WTC11 (cell line): ENCODE data around the gene AMIGO3. TPM values are rescaled to one million over a fixed set of nuclear protein-coding genes. Genes with fewer than 3 reads are reported as not detected.

Experiments
- ATAC-seq: fragments of 200-7000 bp; cut with Tn5 transposase; 2 replicates; pipeline ENCODE4 v1.10.0; 2021; ENCODE audit warnings: mild to moderate bottlenecking, moderate library complexity
- CTCF ChIA-PET: fragments of 300-600 bp; sonication (Branson Sonifier 250); formaldehyde crosslinking; loops from one replicate; lab custom pipeline; 2021; ENCODE audit warnings: antibody characterized with exemption; lab: Charles Lee
- POLR2A ChIA-PET: fragments of 350-600 bp; sonication (Branson Sonifier 250); formaldehyde crosslinking; loops from one replicate; lab custom pipeline; 2021; ENCODE audit warnings: antibody characterized with exemption; lab: Charles Lee
- DNase-seq: peaks from one replicate; pipeline ENCODE4 v3.0.0; 2021; ENCODE audit warnings: low spot score
- H3K27ac Mint-ChIP-seq: 2 replicates; pipeline ENCODE4 v1.8.0; 2021; ENCODE audit warnings: mixed read lengths
- H3K27me3 Mint-ChIP-seq: 2 replicates; pipeline ENCODE4 v1.8.0; 2021; ENCODE audit warnings: low read depth, mild to moderate bottlenecking, moderate library complexity, mixed read lengths
- H3K36me3 Mint-ChIP-seq: 2 replicates; pipeline ENCODE4 v1.8.0; 2021; ENCODE audit warnings: mixed read lengths
- H3K4me1 Mint-ChIP-seq: 2 replicates; pipeline ENCODE4 v1.8.0; 2022; ENCODE audit warnings: mixed read lengths
- H3K4me3 Mint-ChIP-seq: 2 replicates; pipeline ENCODE4 v1.8.0; 2021; ENCODE audit warnings: mild to moderate bottlenecking, moderate library complexity, mixed read lengths
- H3K9me3 Mint-ChIP-seq: 2 replicates; pipeline ENCODE4 v1.8.0; 2021; ENCODE audit warnings: mixed read lengths
- CBFB ChIP-seq: sonication (generic); formaldehyde crosslinking; IDR thresholded peaks from 2 replicates; pipeline ENCODE4 v1.8.1; 2022; ENCODE audit warnings: mild to moderate bottlenecking, low read depth, missing genetic modification reagents
- CREM ChIP-seq: sonication (generic); formaldehyde crosslinking; IDR thresholded peaks from 2 replicates; pipeline ENCODE4 v1.8.1; 2022; ENCODE audit warnings: mild to moderate bottlenecking, missing genetic modification reagents, moderate library complexity
- EMX1 ChIP-seq: fragments of 250-450 bp; sonication (Bioruptor Pico); IDR thresholded peaks from 2 replicates; pipeline ENCODE4 v1.8.0; 2021; ENCODE audit warnings: mild to moderate bottlenecking
- ESRRA ChIP-seq: sonication (generic); formaldehyde crosslinking; IDR thresholded peaks from 2 replicates; pipeline ENCODE4 v1.8.1; 2022; ENCODE audit warnings: mild to moderate bottlenecking, missing genetic modification reagents, borderline replicate concordance
- FOXJ3 ChIP-seq: sonication (generic); formaldehyde crosslinking; IDR thresholded peaks from 2 replicates; pipeline ENCODE4 v1.9.0; 2021; ENCODE audit warnings: missing genetic modification reagents, mild to moderate bottlenecking, borderline replicate concordance
- NFE2L1 ChIP-seq: sonication (generic); formaldehyde crosslinking; IDR thresholded peaks from 2 replicates; pipeline ENCODE4 v1.8.1; 2023; ENCODE audit warnings: missing genetic modification reagents
- NR2C2 ChIP-seq: sonication (generic); formaldehyde crosslinking; IDR thresholded peaks from 2 replicates; pipeline ENCODE4 v1.8.0; 2022; ENCODE audit warnings: mild to moderate bottlenecking, missing genetic modification reagents
- RELA ChIP-seq: sonication (generic); formaldehyde crosslinking; IDR thresholded peaks from 2 replicates; pipeline ENCODE4 v1.8.1; 2022; ENCODE audit warnings: missing genetic modification reagents, mild to moderate bottlenecking, borderline replicate concordance
- SMAD3 ChIP-seq: sonication (generic); formaldehyde crosslinking; IDR thresholded peaks from 2 replicates; pipeline ENCODE4 v1.8.0; 2022; ENCODE audit warnings: missing genetic modification reagents, mild to moderate bottlenecking, borderline replicate concordance
- SOX15 ChIP-seq: fragments of 250-450 bp; sonication (Bioruptor Pico); IDR thresholded peaks from 2 replicates; pipeline ENCODE4 v1.9.0; 2021; ENCODE audit warnings: mild to moderate bottlenecking
- SP1 ChIP-seq: sonication (generic); formaldehyde crosslinking; conservative IDR thresholded peaks from 2 replicates; pipeline ENCODE4 v1.8.1; 2022; ENCODE audit warnings: missing genetic modification reagents
- ZNF219 ChIP-seq: sonication (generic); formaldehyde crosslinking; IDR thresholded peaks from 2 replicates; pipeline ENCODE4 v1.8.0; 2023; ENCODE audit warnings: missing genetic modification reagents, mild to moderate bottlenecking, borderline replicate concordance
- ZNF263 ChIP-seq: sonication (generic); formaldehyde crosslinking; IDR thresholded peaks from 2 replicates; pipeline ENCODE4 v1.8.1; 2022; ENCODE audit warnings: low read depth, mild to moderate bottlenecking, moderate library complexity, missing genetic modification reagents
- ZNF423 ChIP-seq: fragments of 250-450 bp; sonication (Bioruptor Pico); IDR thresholded peaks from 2 replicates; pipeline ENCODE4 v2.1.2; 2022; ENCODE audit warnings: mild to moderate bottlenecking, moderate library complexity
- ZNF671 ChIP-seq: fragments of 250-450 bp; sonication (Bioruptor Pico); IDR thresholded peaks from 2 replicates; pipeline ENCODE4 v1.8.0; 2021; ENCODE audit warnings: mild to moderate bottlenecking
- total RNA-seq: library from RNA; stranded (reverse); gene quantifications from 3 replicates; pipeline ENCODE4 v1.2.3, GENCODE V29; 2021
- TF ChIP-seq, protein P1 (sequence below): fragments of 250-450 bp; sonication (Bioruptor Pico); IDR thresholded peaks from 2 replicates; pipeline ENCODE4 v1.9.0; 2021; ENCODE audit warnings: mild to moderate bottlenecking
- TF ChIP-seq, protein P2 (sequence below): sonication (generic); formaldehyde crosslinking; conservative IDR thresholded peaks from 2 replicates; pipeline ENCODE4 v1.8.1; 2023; ENCODE audit warnings: mild to moderate bottlenecking, low read depth, missing genetic modification reagents, moderate library complexity
- TF ChIP-seq, protein P3 (sequence below): sonication (generic); formaldehyde crosslinking; IDR thresholded peaks from 2 replicates; pipeline ENCODE4 v1.8.0; 2023; ENCODE audit warnings: missing genetic modification reagents, mild to moderate bottlenecking, borderline replicate concordance
- TF ChIP-seq, protein P4 (sequence below): sonication (generic); formaldehyde crosslinking; IDR thresholded peaks from 2 replicates; pipeline ENCODE4 v1.8.1; 2022; ENCODE audit warnings: mild to moderate bottlenecking, missing genetic modification reagents, moderate library complexity, borderline replicate concordance
- TF ChIP-seq, protein P5 (sequence below): sonication (generic); formaldehyde crosslinking; IDR thresholded peaks from 2 replicates; pipeline ENCODE4 v1.8.0; 2022; ENCODE audit warnings: mild to moderate bottlenecking, missing genetic modification reagents

Gene AMIGO3
- total RNA-seq, 1 experiment from 2014 or later = 3.9 TPM

DNA sequence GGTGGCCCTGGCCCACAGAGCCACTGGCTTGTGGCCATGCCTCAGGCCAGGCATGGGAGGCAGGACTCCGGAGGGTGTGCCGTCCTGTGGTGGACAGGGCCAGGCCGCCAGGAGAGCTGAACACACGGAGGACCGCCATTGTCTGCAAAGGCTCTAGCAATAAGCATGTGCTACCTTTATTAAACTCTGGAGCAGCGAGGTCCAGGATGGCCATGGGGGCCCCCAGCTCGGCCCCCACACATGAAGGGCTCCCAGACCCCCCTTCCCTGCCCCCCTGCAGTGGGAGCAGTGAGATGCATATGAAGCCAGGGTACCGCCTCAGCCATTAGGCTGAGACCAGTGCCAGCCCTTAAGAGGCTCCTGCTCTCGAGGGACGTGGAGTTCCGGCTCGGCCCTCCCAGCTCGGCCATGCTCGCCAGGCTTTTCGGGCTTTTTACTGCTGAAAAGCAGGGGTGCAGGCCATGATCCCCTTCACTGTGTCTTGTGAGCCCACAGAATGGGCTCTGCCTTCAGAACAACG is 2.7 kb downstream of the AMIGO3 start:
- Mint-ChIP-seq H3K4me1 (peaks cover 6% of the 10 kb centered on the region), H3K36me3 (peaks cover 8% of the 10 kb centered on the region), H3K9me3 (no peaks in the 10 kb centered on the region), H3K27ac (no peak overlapping the region), H3K4me3 (no peak overlapping the region), H3K27me3 (no peaks in the 10 kb centered on the region)
- TF ChIP-seq, protein P1, sequence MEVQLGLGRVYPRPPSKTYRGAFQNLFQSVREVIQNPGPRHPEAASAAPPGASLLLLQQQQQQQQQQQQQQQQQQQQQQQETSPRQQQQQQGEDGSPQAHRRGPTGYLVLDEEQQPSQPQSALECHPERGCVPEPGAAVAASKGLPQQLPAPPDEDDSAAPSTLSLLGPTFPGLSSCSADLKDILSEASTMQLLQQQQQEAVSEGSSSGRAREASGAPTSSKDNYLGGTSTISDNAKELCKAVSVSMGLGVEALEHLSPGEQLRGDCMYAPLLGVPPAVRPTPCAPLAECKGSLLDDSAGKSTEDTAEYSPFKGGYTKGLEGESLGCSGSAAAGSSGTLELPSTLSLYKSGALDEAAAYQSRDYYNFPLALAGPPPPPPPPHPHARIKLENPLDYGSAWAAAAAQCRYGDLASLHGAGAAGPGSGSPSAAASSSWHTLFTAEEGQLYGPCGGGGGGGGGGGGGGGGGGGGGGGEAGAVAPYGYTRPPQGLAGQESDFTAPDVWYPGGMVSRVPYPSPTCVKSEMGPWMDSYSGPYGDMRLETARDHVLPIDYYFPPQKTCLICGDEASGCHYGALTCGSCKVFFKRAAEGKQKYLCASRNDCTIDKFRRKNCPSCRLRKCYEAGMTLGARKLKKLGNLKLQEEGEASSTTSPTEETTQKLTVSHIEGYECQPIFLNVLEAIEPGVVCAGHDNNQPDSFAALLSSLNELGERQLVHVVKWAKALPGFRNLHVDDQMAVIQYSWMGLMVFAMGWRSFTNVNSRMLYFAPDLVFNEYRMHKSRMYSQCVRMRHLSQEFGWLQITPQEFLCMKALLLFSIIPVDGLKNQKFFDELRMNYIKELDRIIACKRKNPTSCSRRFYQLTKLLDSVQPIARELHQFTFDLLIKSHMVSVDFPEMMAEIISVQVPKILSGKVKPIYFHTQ (CRISPR knock-in tag) = no peak
- TF ChIP-seq, protein P2, sequence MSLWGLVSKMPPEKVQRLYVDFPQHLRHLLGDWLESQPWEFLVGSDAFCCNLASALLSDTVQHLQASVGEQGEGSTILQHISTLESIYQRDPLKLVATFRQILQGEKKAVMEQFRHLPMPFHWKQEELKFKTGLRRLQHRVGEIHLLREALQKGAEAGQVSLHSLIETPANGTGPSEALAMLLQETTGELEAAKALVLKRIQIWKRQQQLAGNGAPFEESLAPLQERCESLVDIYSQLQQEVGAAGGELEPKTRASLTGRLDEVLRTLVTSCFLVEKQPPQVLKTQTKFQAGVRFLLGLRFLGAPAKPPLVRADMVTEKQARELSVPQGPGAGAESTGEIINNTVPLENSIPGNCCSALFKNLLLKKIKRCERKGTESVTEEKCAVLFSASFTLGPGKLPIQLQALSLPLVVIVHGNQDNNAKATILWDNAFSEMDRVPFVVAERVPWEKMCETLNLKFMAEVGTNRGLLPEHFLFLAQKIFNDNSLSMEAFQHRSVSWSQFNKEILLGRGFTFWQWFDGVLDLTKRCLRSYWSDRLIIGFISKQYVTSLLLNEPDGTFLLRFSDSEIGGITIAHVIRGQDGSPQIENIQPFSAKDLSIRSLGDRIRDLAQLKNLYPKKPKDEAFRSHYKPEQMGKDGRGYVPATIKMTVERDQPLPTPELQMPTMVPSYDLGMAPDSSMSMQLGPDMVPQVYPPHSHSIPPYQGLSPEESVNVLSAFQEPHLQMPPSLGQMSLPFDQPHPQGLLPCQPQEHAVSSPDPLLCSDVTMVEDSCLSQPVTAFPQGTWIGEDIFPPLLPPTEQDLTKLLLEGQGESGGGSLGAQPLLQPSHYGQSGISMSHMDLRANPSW (CRISPR knock-in tag) = no peak
- TF ChIP-seq NFE2L1 = no peak
- TF ChIP-seq ZNF423 (CRISPR knock-in tag) = no peak
- TF ChIP-seq CBFB = no peak
- TF ChIP-seq ZNF671 (CRISPR knock-in tag) = no peak
- no peak for TF ChIP-seq SMAD3
- TF ChIP-seq NR2C2 = no peak
- TF ChIP-seq ZNF219 (CRISPR knock-in tag) = no peak
- TF ChIP-seq, protein P3, sequence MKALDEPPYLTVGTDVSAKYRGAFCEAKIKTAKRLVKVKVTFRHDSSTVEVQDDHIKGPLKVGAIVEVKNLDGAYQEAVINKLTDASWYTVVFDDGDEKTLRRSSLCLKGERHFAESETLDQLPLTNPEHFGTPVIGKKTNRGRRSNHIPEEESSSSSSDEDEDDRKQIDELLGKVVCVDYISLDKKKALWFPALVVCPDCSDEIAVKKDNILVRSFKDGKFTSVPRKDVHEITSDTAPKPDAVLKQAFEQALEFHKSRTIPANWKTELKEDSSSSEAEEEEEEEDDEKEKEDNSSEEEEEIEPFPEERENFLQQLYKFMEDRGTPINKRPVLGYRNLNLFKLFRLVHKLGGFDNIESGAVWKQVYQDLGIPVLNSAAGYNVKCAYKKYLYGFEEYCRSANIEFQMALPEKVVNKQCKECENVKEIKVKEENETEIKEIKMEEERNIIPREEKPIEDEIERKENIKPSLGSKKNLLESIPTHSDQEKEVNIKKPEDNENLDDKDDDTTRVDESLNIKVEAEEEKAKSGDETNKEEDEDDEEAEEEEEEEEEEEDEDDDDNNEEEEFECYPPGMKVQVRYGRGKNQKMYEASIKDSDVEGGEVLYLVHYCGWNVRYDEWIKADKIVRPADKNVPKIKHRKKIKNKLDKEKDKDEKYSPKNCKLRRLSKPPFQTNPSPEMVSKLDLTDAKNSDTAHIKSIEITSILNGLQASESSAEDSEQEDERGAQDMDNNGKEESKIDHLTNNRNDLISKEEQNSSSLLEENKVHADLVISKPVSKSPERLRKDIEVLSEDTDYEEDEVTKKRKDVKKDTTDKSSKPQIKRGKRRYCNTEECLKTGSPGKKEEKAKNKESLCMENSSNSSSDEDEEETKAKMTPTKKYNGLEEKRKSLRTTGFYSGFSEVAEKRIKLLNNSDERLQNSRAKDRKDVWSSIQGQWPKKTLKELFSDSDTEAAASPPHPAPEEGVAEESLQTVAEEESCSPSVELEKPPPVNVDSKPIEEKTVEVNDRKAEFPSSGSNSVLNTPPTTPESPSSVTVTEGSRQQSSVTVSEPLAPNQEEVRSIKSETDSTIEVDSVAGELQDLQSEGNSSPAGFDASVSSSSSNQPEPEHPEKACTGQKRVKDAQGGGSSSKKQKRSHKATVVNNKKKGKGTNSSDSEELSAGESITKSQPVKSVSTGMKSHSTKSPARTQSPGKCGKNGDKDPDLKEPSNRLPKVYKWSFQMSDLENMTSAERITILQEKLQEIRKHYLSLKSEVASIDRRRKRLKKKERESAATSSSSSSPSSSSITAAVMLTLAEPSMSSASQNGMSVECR (CRISPR knock-in tag) = no peak
- TF ChIP-seq SP1 (CRISPR knock-in tag) = no peak
- no peak for TF ChIP-seq ESRRA (CRISPR knock-in tag)
- ATAC-seq (no peak), DNase-seq (no peak)
- POLR2A ChIA-PET = no interaction called here
- CTCF ChIA-PET = interaction anchor here (3.4 to 4.4 kb wide), 2 partner anchors 15 to 177 kb away, joined by 23 to 45 read pairs; no protein-coding TSS in a partner anchor

DNA sequence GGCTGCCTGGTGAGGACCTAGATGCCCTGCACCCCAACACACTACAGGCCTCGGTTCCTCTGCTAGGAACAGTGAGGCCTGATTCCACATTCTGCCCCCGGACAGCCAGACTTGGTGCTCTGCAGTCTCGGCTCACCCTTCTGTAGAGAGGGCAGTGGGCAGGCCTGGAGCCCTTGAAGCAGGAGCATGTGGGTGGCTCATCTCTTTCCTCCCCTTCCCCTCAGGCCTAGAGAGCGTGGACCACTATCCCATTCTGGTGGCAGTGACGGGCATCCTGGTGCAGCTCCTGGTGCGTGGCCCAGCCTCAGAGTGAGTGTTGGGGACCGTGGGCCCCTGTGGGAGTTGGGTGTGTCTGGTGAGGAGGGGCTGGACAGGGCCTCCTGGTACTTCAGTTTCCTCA is 3.3 kb downstream of the AMIGO3 start:
- Mint-ChIP-seq H3K4me3 (no peak overlapping the region), H3K36me3 (peaks cover 5% of the 10 kb centered on the region), H3K4me1 (peaks cover 6% of the 10 kb centered on the region), H3K9me3 (no peaks in the 10 kb centered on the region), H3K27me3 (no peaks in the 10 kb centered on the region), H3K27ac (no peak overlapping the region)
- CTCF ChIA-PET = interaction anchor here (0.6 to 1.7 kb wide), 2 partner anchors 13 to 42 kb away, joined by 3 to 8 read pairs; no protein-coding TSS in a partner anchor
- TF ChIP-seq CBFB = no peak
- TF ChIP-seq ZNF263 (CRISPR knock-in tag) = no peak
- TF ChIP-seq RELA (CRISPR knock-in tag) = no peak
- TF ChIP-seq EMX1 (CRISPR knock-in tag) = no peak
- TF ChIP-seq FOXJ3 (CRISPR knock-in tag) = no peak
- TF ChIP-seq, protein P4, sequence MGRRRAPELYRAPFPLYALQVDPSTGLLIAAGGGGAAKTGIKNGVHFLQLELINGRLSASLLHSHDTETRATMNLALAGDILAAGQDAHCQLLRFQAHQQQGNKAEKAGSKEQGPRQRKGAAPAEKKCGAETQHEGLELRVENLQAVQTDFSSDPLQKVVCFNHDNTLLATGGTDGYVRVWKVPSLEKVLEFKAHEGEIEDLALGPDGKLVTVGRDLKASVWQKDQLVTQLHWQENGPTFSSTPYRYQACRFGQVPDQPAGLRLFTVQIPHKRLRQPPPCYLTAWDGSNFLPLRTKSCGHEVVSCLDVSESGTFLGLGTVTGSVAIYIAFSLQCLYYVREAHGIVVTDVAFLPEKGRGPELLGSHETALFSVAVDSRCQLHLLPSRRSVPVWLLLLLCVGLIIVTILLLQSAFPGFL = no peak
- no peak for TF ChIP-seq SOX15 (CRISPR knock-in tag)
- TF ChIP-seq ESRRA (CRISPR knock-in tag) = no peak
- TF ChIP-seq CREM = no peak
- TF ChIP-seq, protein P1 (CRISPR knock-in tag) = no peak
- TF ChIP-seq, protein P5, sequence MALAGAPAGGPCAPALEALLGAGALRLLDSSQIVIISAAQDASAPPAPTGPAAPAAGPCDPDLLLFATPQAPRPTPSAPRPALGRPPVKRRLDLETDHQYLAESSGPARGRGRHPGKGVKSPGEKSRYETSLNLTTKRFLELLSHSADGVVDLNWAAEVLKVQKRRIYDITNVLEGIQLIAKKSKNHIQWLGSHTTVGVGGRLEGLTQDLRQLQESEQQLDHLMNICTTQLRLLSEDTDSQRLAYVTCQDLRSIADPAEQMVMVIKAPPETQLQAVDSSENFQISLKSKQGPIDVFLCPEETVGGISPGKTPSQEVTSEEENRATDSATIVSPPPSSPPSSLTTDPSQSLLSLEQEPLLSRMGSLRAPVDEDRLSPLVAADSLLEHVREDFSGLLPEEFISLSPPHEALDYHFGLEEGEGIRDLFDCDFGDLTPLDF (CRISPR knock-in tag) = no peak
- POLR2A ChIA-PET = no interaction called here
- ATAC-seq (no peak), DNase-seq (no peak)
